CD4-positive, alpha-beta T cell (primary cell): ENCODE measurements around the gene NPM1. TPM values are rescaled to one million over a fixed set of nuclear protein-coding genes. Genes with fewer than 3 reads are reported as not detected.

Source experiments
- ATAC-seq: fragments of 200-7000 bp; cut with Tn5 transposase; one replicate; pipeline ENCODE4 v1.10.0; 2022; ENCODE audit warnings: mild to moderate bottlenecking; ENCODE audit not compliant: poor library complexity
- CTCF ChIA-PET: fragments of 350-600 bp; sonication (Branson Sonifier 250); formaldehyde crosslinking; loops from one replicate; lab custom pipeline; 2021; ENCODE audit warnings: antibody characterized with exemption, inconsistent platforms; lab: Charles Lee
- POLR2A ChIA-PET: fragments of 350-600 bp; sonication (Branson Sonifier 250); formaldehyde crosslinking; loops from one replicate; lab custom pipeline; 2021; ENCODE audit warnings: antibody characterized with exemption, inconsistent platforms; lab: Charles Lee
- DNase-seq, 14 experiments: peaks; one replicate each; pipeline ENCODE4 v3.0.0-alpha.2; 2013 to 2020; ENCODE audit warnings: mixed read lengths in 2 of 14
- H3K27ac ChIP-seq, 2 donors: one replicate each; pipeline versions ENCODE4 v1.5.1 to v1.7.0; 2013; ENCODE audit warnings: low read length in 2 of 2, low read depth in 1 of 2, mild to moderate bottlenecking in 1 of 2
- H3K27me3 ChIP-seq, 2 experiments: 1 replicate in 1 of 2; 2 replicates in 1 of 2; pipeline versions ENCODE4 v1.6.1 to v1.7.0; 2013; ENCODE audit warnings: low read length in 2 of 2, control low read depth in 1 of 2, mild to moderate bottlenecking in 1 of 2, moderate library complexity in 1 of 2; ENCODE audit not compliant: insufficient read depth in 2 of 2, control insufficient read depth in 1 of 2
- H3K36me3 ChIP-seq: one replicate; pipeline ENCODE4 v1.6.1; 2013; ENCODE audit warnings: low read length, control low read depth; ENCODE audit not compliant: insufficient read depth
- H3K4me1 ChIP-seq: one replicate; pipeline ENCODE4 v1.6.1; 2013; ENCODE audit warnings: low read length, control low read depth; ENCODE audit not compliant: insufficient read depth
- H3K4me3 ChIP-seq: one replicate; pipeline ENCODE4 v1.5.1; 2013; ENCODE audit warnings: mild to moderate bottlenecking, low read length, moderate library complexity
- H3K9me3 ChIP-seq, 2 experiments: 1 replicate in 1 of 2; 2 replicates in 1 of 2; pipeline versions ENCODE4 v1.6.1 to v1.7.0; 2013; ENCODE audit warnings: low read length in 2 of 2, mild to moderate bottlenecking in 2 of 2, control low read depth in 1 of 2, moderate library complexity in 1 of 2; ENCODE audit not compliant: control insufficient read depth in 1 of 2, insufficient read depth in 1 of 2
- H3K27ac Mint-ChIP-seq: one replicate; pipeline ENCODE4 v1.8.0; 2020; ENCODE audit warnings: mixed read lengths
- H3K27me3 Mint-ChIP-seq: one replicate; pipeline ENCODE4 v1.8.0; 2021; ENCODE audit warnings: mixed read lengths
- H3K36me3 Mint-ChIP-seq: one replicate; pipeline ENCODE4 v1.8.0; 2021; ENCODE audit warnings: low read depth, mixed read lengths
- H3K4me1 Mint-ChIP-seq: one replicate; pipeline ENCODE4 v1.8.0; 2021; ENCODE audit warnings: low read depth, mixed read lengths
- H3K4me3 Mint-ChIP-seq: one replicate; pipeline ENCODE4 v1.8.0; 2020; ENCODE audit warnings: mild to moderate bottlenecking, mixed read lengths
- H3K9me3 Mint-ChIP-seq: one replicate; pipeline ENCODE4 v1.8.0; 2020; ENCODE audit warnings: mixed read lengths
- intact Hi-C, 2 experiments: fragments of 100-400 bp; cut with DNase I in 1 of 2; cut with micrococcal nuclease in 1 of 2; formaldehyde crosslinking; loops; one replicate each; pipeline versions ENCODE4 v1.15.1 to v1.9.0; 2023 to 2025; cut with DNase I, micrococcal nuclease
- total RNA-seq, 174 experiments: library from RNA in 2 of 174; stranded (reverse) in 2 of 174; gene quantifications; one replicate each; pipeline ENCODE4 v1.2.3 and lab custom pipeline; 2021 to 2026
- TF ChIP-seq, protein P1 (sequence below): fragments of 200-600 bp; IDR thresholded peaks from one replicate; pipeline ENCODE4 v1.8.0; 2022; ENCODE audit warnings: antibody characterized with exemption, mild to moderate bottlenecking

The NPM1 gene
- total RNA-seq, 2 experiments from 2014 or later = 1,243 to 1,379 TPM

DNA sequence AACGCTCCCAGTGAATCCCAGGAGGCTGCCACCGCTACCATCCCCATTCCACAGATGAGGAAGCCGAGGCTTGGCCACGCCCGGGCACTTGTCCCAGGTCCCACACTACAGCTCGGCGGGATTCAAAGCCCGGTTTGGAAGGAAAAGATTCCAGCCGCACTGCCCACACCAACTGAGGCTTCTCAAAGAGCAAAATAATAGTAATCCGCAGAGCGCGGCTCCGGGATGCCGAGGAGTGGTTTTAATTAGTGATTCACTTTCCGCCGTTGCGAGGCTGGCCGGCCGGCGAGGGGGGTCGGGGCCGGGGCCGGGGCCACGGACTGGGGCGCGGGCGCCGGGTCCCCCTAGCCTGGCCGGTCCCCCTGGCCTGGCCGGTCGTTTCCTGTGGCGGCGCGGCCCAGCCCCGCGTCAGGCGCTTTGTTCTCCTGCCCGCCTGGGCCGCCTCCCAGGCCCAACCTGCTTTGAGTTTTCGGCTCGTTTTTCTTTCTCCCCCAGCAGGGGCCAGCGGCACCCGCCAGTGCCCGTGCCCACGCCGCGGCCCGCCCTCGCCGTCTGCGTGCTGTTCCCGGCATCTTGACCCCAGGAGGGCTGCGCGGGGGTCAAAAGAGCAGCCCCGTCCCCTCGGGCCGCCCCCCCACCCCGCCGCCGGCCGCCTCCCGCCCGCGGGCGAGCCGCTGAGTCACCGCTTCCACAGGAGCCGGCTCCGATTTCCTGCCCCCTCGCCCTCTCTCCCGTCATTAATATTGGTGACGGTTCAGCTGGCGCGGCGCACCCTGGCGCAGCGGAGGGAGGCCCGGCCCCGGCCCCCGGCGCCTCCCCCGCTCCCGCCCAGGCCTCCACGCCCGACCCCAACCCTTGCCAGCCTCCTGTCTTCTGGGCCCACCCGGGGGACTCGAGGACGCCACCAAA is 63.0 kb downstream of the NPM1 start:
- Mint-ChIP-seq H3K36me3 (no peaks in the 10 kb centered on the region), H3K4me1 (no peaks in the 10 kb centered on the region), H3K4me3 (no peak overlapping the region), H3K27me3 (peaks cover 74% of the 10 kb centered on the region), H3K27ac (no peak overlapping the region), H3K9me3 (no peaks in the 10 kb centered on the region)
- ChIA-PET POLR2A (no interaction called here), CTCF (no interaction called here)
- no peak overlapping the region for H3K4me3 ChIP-seq
- DNase-seq = peak in 3 of 14 experiments; percentile 7 to 29 (median 9)
- no peaks in the 10 kb centered on the region for H3K36me3 ChIP-seq
- H3K4me1 ChIP-seq = no peaks in the 10 kb centered on the region
- no peaks in the 10 kb centered on the region for H3K9me3 ChIP-seq
- TF ChIP-seq, protein P1, sequence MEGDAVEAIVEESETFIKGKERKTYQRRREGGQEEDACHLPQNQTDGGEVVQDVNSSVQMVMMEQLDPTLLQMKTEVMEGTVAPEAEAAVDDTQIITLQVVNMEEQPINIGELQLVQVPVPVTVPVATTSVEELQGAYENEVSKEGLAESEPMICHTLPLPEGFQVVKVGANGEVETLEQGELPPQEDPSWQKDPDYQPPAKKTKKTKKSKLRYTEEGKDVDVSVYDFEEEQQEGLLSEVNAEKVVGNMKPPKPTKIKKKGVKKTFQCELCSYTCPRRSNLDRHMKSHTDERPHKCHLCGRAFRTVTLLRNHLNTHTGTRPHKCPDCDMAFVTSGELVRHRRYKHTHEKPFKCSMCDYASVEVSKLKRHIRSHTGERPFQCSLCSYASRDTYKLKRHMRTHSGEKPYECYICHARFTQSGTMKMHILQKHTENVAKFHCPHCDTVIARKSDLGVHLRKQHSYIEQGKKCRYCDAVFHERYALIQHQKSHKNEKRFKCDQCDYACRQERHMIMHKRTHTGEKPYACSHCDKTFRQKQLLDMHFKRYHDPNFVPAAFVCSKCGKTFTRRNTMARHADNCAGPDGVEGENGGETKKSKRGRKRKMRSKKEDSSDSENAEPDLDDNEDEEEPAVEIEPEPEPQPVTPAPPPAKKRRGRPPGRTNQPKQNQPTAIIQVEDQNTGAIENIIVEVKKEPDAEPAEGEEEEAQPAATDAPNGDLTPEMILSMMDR = no peak
- no peak overlapping the region for H3K27ac ChIP-seq
- H3K27me3 ChIP-seq = peaks cover 16 to 26% of the 10 kb centered on the region in 2 experiments
- intact Hi-C loops = no loop called here
- ATAC-seq = peak; percentile 17

DNA sequence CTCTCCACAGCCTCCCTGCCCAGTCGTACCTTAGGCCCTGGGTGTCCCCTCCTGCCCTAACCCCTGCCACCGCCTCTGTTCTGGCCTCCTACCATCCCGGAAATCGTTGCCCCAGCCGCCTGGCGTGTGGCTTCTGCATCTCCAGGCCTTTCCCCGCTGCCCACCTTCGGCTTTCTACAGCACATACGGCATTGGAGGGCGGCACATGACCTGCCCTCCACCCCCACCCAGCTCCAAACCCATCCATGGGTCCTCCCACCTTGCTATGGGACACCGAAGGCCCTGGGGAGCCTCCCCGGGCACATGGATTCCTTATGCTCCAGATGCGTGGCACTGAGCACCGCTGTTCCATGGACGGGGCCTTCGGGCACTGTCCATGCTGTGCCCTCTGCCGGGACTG is 63.8 kb downstream of the NPM1 start:
- POLR2A ChIA-PET = no interaction called here
- Histone ChIP-seq H3K4me1 (no peaks in the 10 kb centered on the region), H3K36me3 (no peaks in the 10 kb centered on the region), H3K27ac (no peak overlapping the region), H3K4me3 (no peak overlapping the region), H3K27me3 (peaks cover 16 to 26% of the 10 kb centered on the region in 2 experiments), H3K9me3 (no peaks in the 10 kb centered on the region)
- H3K9me3 Mint-ChIP-seq = no peaks in the 10 kb centered on the region
- peaks cover 74% of the 10 kb centered on the region for H3K27me3 Mint-ChIP-seq
- H3K27ac Mint-ChIP-seq = no peak overlapping the region
- intact Hi-C loops = no loop called here
- TF ChIP-seq, protein P1 = no peak
- no peaks in the 10 kb centered on the region for H3K4me1 Mint-ChIP-seq
- no peak for ATAC-seq
- peak overlapping the region; percentile 42 for H3K4me3 Mint-ChIP-seq
- CTCF ChIA-PET = no interaction called here
- H3K36me3 Mint-ChIP-seq = no peaks in the 10 kb centered on the region
- DNase-seq = no peak

DNA sequence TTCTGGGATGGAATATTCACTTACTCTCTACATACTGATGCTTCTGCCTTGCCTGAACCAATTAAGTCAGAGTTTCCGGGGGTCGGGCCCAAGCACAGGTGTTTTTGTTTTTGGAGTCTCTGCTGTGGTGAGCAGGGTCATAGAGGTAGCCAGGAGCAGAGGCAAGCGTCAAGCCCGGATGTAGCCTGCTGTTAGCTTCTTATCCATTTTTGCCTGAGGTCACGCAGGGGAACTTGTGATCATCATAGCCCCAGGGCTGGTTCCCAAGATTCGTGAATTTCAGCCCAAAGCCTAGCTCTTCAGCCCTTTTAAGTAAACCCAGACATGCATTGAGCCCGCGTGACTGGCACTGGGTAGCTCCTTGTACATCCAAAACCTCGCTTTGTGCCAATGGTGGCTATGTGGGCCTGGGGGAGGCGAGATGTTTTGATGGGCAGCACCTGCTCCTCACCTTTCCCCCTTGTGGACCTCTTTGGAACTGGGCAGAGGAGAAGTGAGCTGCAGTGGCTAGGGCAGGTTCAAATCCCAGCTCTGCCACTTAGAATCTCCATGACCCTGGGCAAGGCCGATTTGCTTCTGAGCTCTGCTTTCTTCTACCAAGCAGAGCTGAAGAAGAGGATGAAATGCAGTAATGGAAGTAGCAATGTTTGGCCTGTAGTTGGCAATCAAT is 65.5 kb downstream of the NPM1 start:
- CTCF ChIA-PET = no interaction called here
- no peaks in the 10 kb centered on the region for H3K9me3 Mint-ChIP-seq
- TF ChIP-seq, protein P1 = no peak
- Histone ChIP-seq H3K27me3 (peaks cover 16 to 26% of the 10 kb centered on the region in 2 experiments), H3K9me3 (no peaks in the 10 kb centered on the region), H3K36me3 (no peaks in the 10 kb centered on the region), H3K4me3 (no peak overlapping the region), H3K4me1 (no peaks in the 10 kb centered on the region), H3K27ac (no peak overlapping the region)
- DNase-seq (no peak), ATAC-seq (no peak)
- intact Hi-C loops = no loop called here
- peaks cover 66% of the 10 kb centered on the region for H3K27me3 Mint-ChIP-seq
- no peak overlapping the region for H3K4me3 Mint-ChIP-seq
- no peaks in the 10 kb centered on the region for H3K36me3 Mint-ChIP-seq
- no peak overlapping the region for H3K27ac Mint-ChIP-seq
- POLR2A ChIA-PET = no interaction called here
- no peaks in the 10 kb centered on the region for H3K4me1 Mint-ChIP-seq
